Activated gamma-delta T cell (primary cell): Measurements from ENCODE around the gene SDC4.
A peak's percentile ranks its signal among the peaks of the same experiment; 100 is the strongest.
"Not testable (repeated sequence)": the region's sequence is repeated elsewhere in the genome, so short reads cannot be mapped to it uniquely, and the experiment has no call there.

Experiments
- DNase-seq: peaks from one replicate; lab custom pipeline; 2025; lab: John Stamatoyannopoulos, UW

The SDC4 gene

GRCh38 chr20:45363611-45364492, 15.6 kb upstream of the SDC4 start:
- no peak for DNase-seq

- peak; percentile 92 for DNase-seq
Observed at GRCh38 chr20:45362804-45363610, 14.8 kb upstream of the SDC4 start, which contains the start of gene SYS1. SYS1 (plus strand) TSS chr20:45363156; CDS start chr20:45363532, 376 bp downstream.

- DNase-seq = no peak
Observed at GRCh38 chr20:45361793-45362192, 13.6 kb upstream of the SDC4 start.

GRCh38 chr20:45359406-45360148, 11.4 kb upstream of the SDC4 start:
- DNase-seq = no peak

- DNase-seq = no peak
Observed at GRCh38 chr20:45359069-45359405, 10.8 kb upstream of the SDC4 start.

GRCh38 chr20:45358282-45359068, 10.3 kb upstream of the SDC4 start:
- DNase-seq = no peak

- DNase-seq = no peak
Observed at GRCh38 chr20:45355209-45356084, 7.2 kb upstream of the SDC4 start.

- no peak for DNase-seq
Observed at GRCh38 chr20:45354423-45355208, 6.4 kb upstream of the SDC4 start.

GRCh38 chr20:45353746-45354145, 5.5 kb upstream of the SDC4 start:
- no peak for DNase-seq

- no peak for DNase-seq
Observed at GRCh38 chr20:45352729-45353128, 4.5 kb upstream of the SDC4 start.

- DNase-seq = not testable (repeated sequence)
Observed at GRCh38 chr20:45350795-45351194, 2.6 kb upstream of the SDC4 start.

GRCh38 chr20:45350217-45350616, 2.0 kb upstream of the SDC4 start:
- DNase-seq = no peak

- DNase-seq = no peak
Observed at GRCh38 chr20:45347297-45347935, 808 bp downstream of the SDC4 start.

GRCh38 chr20:45346851-45347250, 1.4 kb downstream of the SDC4 start:
- DNase-seq = no peak

- no peak for DNase-seq
Observed at GRCh38 chr20:45346291-45346718, 1.9 kb downstream of the SDC4 start.

- no peak for DNase-seq
Observed at GRCh38 chr20:45345104-45345936, 2.9 kb downstream of the SDC4 start.

- no peak for DNase-seq
Observed at GRCh38 chr20:45344168-45344860, 3.9 kb downstream of the SDC4 start.
